ENCODE measurements around the gene CRB2.

Gene CRB2

GRCh38 chr9:123365881-123366528, 10.0 kb downstream of the CRB2 start:
- no peak overlapping the region for H3K4me3 ChIP-seq (ENCODE audit: low read depth, low read length)
- TF ChIP-seq, protein P1, sequence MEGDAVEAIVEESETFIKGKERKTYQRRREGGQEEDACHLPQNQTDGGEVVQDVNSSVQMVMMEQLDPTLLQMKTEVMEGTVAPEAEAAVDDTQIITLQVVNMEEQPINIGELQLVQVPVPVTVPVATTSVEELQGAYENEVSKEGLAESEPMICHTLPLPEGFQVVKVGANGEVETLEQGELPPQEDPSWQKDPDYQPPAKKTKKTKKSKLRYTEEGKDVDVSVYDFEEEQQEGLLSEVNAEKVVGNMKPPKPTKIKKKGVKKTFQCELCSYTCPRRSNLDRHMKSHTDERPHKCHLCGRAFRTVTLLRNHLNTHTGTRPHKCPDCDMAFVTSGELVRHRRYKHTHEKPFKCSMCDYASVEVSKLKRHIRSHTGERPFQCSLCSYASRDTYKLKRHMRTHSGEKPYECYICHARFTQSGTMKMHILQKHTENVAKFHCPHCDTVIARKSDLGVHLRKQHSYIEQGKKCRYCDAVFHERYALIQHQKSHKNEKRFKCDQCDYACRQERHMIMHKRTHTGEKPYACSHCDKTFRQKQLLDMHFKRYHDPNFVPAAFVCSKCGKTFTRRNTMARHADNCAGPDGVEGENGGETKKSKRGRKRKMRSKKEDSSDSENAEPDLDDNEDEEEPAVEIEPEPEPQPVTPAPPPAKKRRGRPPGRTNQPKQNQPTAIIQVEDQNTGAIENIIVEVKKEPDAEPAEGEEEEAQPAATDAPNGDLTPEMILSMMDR (IDR thresholded peaks at IDR 0.05; ENCODE audit: low read depth, low read length): no peak

DNA sequence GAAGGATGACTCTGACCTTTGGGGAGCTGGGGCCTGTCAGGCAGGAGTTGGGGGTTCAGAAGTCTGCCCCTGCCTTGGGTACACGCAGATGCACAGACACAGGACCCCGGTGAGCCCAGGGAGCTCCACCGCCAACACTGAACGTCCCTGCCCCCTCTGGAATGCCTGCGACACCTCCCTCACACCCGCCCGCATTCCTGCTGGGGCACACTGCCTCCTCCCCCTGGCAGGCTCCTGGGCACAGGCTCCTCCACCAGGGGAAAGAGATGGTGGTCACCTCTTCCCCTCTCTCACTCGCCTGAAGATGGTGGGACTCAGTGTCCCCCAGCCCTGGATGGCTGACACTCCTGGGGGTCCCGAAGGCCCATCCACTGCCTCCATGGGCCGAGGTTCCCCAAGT, 12.0 kb downstream of the CRB2 start:
- H3K4me3 ChIP-seq (ENCODE audit: low read depth, low read length): no peak overlapping the region
- TF ChIP-seq, protein P1 (IDR thresholded peaks at IDR 0.05; ENCODE audit: low read depth, low read length): no peak

GRCh38 chr9:123368536-123369153, 12.6 kb downstream of the CRB2 start:
- TF ChIP-seq, protein P1 (IDR thresholded peaks at IDR 0.05; ENCODE audit: low read depth, low read length): no peak

GRCh38 chr9:123369296-123369695, 13.3 kb downstream of the CRB2 start:
- no peak overlapping the region for H3K4me3 ChIP-seq (ENCODE audit: low read depth, low read length)
- TF ChIP-seq, protein P1 (IDR thresholded peaks at IDR 0.05; ENCODE audit: low read depth, low read length): no peak

More at GRCh38 chr9:123368536-123369153, 12.6 kb downstream of the CRB2 start:
- no peak overlapping the region for H3K4me3 ChIP-seq (ENCODE audit: low read depth, low read length)

DNA sequence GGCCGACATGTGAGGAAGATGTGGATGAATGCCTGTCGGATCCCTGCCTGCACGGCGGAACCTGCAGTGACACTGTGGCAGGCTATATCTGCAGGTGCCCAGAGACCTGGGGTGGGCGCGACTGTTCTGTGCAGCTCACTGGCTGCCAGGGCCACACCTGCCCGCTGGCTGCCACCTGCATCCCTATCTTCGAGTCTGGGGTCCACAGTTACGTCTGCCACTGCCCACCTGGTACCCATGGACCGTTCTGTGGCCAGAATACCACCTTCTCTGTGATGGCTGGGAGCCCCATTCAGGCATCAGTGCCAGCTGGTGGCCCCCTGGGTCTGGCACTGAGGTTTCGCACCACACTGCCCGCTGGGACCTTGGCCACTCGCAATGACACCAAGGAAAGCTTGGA, 14.1 kb downstream of the CRB2 start:
- H3K4me3 ChIP-seq (ENCODE audit: low read depth, low read length): no peak overlapping the region
- TF ChIP-seq, protein P1 (IDR thresholded peaks at IDR 0.05; ENCODE audit: low read depth, low read length): no peak

GRCh38 chr9:123370526-123371227, 14.7 kb downstream of the CRB2 start:
- no peak overlapping the region for H3K4me3 ChIP-seq (ENCODE audit: low read depth, low read length)
- TF ChIP-seq, protein P1 (IDR thresholded peaks at IDR 0.05; ENCODE audit: low read depth, low read length): no peak

DNA sequence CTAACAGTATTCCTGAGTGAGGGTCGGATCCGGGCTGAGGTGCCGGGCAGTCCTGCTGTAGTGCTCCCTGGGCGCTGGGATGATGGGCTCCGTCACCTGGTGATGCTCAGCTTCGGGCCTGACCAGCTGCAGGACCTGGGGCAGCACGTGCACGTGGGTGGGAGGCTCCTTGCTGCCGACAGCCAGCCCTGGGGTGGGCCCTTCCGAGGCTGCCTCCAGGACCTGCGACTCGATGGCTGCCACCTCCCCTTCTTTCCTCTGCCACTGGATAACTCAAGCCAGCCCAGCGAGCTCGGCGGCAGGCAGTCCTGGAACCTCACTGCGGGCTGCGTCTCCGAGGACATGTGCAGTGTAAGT, 15.2 kb downstream of the CRB2 start:
- TF ChIP-seq, protein P1 (IDR thresholded peaks at IDR 0.05; ENCODE audit: low read depth, low read length): no peak
- H3K4me3 ChIP-seq (ENCODE audit: low read depth, low read length): no peak overlapping the region
